HG03139 (cell line): ENCODE results near the gene ARNT2.

Experiments
- ATAC-seq: cut with Tn5 transposase; IDR thresholded peaks from one replicate; pipeline ENCODE4 v1.9.1; 2021; ENCODE audit not compliant: unreplicated experiment

ARNT2 gene

GRCh38 chr15:80441041-80441440 is 36.9 kb downstream of the ARNT2 start:
- no peak for ATAC-seq

GRCh38 chr15:80441714-80442113 is 37.5 kb downstream of the ARNT2 start:
- no peak for ATAC-seq

GRCh38 chr15:80442728-80443403 is 38.7 kb downstream of the ARNT2 start:
- ATAC-seq = no peak

GRCh38 chr15:80444680-80445251 is 40.6 kb downstream of the ARNT2 start:
- no peak for ATAC-seq

- no peak for ATAC-seq
Observed at GRCh38 chr15:80445300-80446041, 41.3 kb downstream of the ARNT2 start.

- ATAC-seq = no peak
Observed at GRCh38 chr15:80447077-80447476, 42.9 kb downstream of the ARNT2 start.

- ATAC-seq = no peak
Observed at GRCh38 chr15:80449825-80450224, 45.6 kb downstream of the ARNT2 start.

GRCh38 chr15:80450811-80451321 is 46.7 kb downstream of the ARNT2 start:
- no peak for ATAC-seq

GRCh38 chr15:80452166-80452565 is 48.0 kb downstream of the ARNT2 start:
- ATAC-seq = no peak

- ATAC-seq = no peak
Observed at GRCh38 chr15:80455051-80455648, 51.0 kb downstream of the ARNT2 start.

GRCh38 chr15:80455668-80456442 is 51.7 kb downstream of the ARNT2 start:
- no peak for ATAC-seq

GRCh38 chr15:80456517-80457492 is 52.6 kb downstream of the ARNT2 start:
- no peak for ATAC-seq

GRCh38 chr15:80457896-80458295 is 53.7 kb downstream of the ARNT2 start:
- no peak for ATAC-seq

GRCh38 chr15:80458580-80458979 is 54.4 kb downstream of the ARNT2 start:
- no peak for ATAC-seq

GRCh38 chr15:80459380-80459779 is 55.2 kb downstream of the ARNT2 start:
- no peak for ATAC-seq

GRCh38 chr15:80459818-80460217 is 55.6 kb downstream of the ARNT2 start:
- no peak for ATAC-seq

GRCh38 chr15:80461356-80462095 is 57.3 kb downstream of the ARNT2 start:
- no peak for ATAC-seq

GRCh38 chr15:80462111-80462510 is 57.9 kb downstream of the ARNT2 start:
- no peak for ATAC-seq
